Hematopoietic multipotent progenitor cell (in vitro differentiated cells): ENCODE results near the gene CCDC24. TPM values are rescaled to one million over a fixed set of nuclear protein-coding genes. Genes with fewer than 3 reads are reported as not detected.

Source experiments
- DNase-seq, 3 donors: peaks; one replicate each; pipeline ENCODE4 v3.0.0-alpha.2; 2011 to 2015; ENCODE audit warnings: low read depth in 2 of 3, low spot score in 2 of 3
- total RNA-seq: library from RNA; depleted of rRNA; stranded (reverse); fragments of >200 nt; gene quantifications from one replicate; pipeline ENCODE4 v1.2.3, GENCODE V29; 2012

The CCDC24 gene
- total RNA-seq, 1 donor, result 4.6 TPM

GRCh38 chr1:44021156-44021555 is 29.8 kb downstream of the CCDC24 start:
- DNase-seq, result no peak

GRCh38 chr1:44021581-44022321 is 30.4 kb downstream of the CCDC24 start:
- no peak for DNase-seq

DNA sequence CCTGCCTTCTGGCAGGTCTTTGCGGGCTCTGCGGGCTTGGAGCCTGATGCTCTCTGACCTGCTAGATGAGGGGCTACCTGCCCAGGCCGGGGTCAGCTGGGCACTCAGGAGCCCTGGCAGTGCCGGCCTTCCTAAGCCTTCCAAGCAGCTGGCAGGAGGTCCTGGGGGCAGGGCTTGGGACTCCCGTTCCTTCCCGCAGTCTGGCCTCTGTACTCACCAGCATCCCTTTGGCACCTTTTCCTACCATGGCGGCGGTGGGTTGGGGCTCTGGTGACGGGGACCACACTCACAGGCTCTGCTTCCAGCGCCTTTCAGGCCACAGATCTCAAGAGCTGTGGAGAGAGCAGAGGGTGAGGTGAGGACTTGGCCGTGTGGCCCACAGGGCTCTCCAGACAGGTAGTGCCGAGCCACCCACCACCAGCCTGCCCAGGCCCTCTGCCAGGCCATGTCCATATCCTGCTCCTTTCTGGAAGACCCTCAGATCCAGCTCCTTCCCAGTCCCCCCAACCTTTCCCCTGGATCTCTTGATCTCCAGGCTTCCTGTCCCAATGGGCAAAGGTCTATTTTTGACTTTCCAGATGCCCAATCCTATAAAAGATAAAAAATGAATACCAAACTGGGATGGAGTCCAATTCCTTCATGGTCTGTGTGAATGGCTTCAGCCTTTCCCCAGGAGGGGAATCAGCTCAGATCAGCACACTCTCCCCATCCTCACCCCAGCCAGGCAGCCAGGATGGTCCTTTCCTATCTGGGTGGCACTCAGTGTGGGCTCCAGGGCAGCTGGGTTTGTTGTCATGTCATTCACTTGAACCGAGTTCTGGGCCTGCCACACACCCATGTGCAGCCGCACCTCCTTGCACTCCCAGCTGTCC is 32.9 kb downstream of the CCDC24 start:
- DNase-seq, result no peak

GRCh38 chr1:44024903-44025525 is 33.6 kb downstream of the CCDC24 start:
- no peak for DNase-seq

GRCh38 chr1:44025816-44026215 is 34.4 kb downstream of the CCDC24 start:
- DNase-seq, result no peak

GRCh38 chr1:44027320-44027719 is 35.9 kb downstream of the CCDC24 start:
- no peak for DNase-seq

GRCh38 chr1:44029260-44029910 is 38.0 kb downstream of the CCDC24 start:
- no peak for DNase-seq

- DNase-seq, result peak; percentile 60 to 85 (median 84)
Measured at GRCh38 chr1:44029911-44030604, 38.7 kb downstream of the CCDC24 start.

DNA sequence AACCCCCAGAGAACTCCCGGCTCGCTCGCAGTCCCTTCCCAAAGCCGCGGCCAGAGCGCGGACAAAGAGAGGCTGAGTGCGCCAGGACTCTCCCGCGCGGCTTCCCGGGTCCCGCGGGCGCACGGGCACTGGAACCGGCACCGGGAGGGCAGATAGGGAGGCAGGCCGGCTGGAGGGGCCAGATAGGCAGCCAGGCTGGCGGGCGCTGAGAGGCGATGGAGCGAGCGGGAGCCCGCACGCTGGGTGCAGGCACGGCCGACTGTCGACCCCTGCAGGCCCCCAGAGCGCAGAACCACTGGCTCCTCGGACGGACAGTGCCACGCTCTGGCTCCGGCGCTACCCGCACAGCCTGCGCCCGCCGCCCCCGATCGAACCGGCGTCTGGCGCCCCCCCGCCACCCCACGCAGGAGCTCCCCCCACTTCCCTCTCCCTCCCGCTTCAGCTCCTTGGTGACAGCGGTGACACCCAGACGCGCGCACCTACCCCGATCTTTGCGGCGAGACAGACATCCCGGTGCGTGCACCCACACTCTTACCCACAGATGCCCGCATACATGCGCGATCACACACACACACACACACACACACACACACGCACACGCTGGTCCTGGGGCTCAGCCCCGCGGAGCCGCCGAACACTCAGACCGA is 39.3 kb downstream of the CCDC24 start:
- DNase-seq, result peak in 2 of 3 donors; percentile 62 to 65

GRCh38 chr1:44031252-44032169 is 40.1 kb downstream of the CCDC24 start, which contains the start of gene SLC6A9:
SLC6A9 (minus strand) TSS chr1:44031462; CDS start chr1:44024277, 7,185 bp downstream.
- DNase-seq, result peak in 1 of 3 donors; percentile 37

- DNase-seq, result no peak
Measured at GRCh38 chr1:44032170-44032790, 40.9 kb downstream of the CCDC24 start.

- DNase-seq, result no peak
Measured at GRCh38 chr1:44033041-44033575, 41.7 kb downstream of the CCDC24 start.

DNA sequence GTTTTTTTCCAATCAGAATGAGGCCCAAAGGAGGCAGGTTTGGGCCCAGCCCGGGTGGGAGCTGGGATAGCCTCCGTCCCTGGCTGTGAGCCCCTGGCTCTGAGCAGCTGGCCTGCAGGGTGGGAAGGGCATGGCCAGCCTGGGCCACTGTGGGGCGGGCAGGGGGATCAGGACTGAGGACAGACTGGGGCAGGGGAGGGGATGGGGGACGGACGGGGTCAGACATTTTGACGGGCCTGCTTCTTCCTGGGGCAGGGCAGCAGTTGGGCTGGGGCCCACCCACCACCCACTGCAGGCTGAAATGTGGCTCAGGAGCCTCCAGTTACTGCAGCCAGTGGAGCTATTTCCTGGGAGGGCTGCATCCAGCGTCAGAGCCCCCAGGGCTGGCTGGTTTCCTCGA is 42.4 kb downstream of the CCDC24 start:
- DNase-seq, result no peak

- DNase-seq, result no peak
Measured at GRCh38 chr1:44034423-44034822, 43.0 kb downstream of the CCDC24 start.

- DNase-seq, result no peak
Measured at GRCh38 chr1:44034976-44035716, 43.7 kb downstream of the CCDC24 start.

GRCh38 chr1:44035726-44036408 is 44.5 kb downstream of the CCDC24 start:
- peak in 2 of 3 donors; percentile 64 to 66 for DNase-seq
